HFFc6 (cell line): Measurements from ENCODE around the gene P2RX4. TPM values are rescaled to one million over a fixed set of nuclear protein-coding genes. Genes with fewer than 3 reads are reported as not detected.

ENCODE experiments used
- DNase-seq: peaks from one replicate; pipeline ENCODE4 v3.0.0-alpha.2; 2018
- H3K27ac Mint-ChIP-seq: 2 replicates; pipeline ENCODE4 v1.8.0; 2020; ENCODE audit warnings: mild to moderate bottlenecking, mixed read lengths
- H3K27me3 Mint-ChIP-seq: 2 replicates; pipeline ENCODE4 v1.8.0; 2021; ENCODE audit warnings: mild to moderate bottlenecking, moderate library complexity, mixed read lengths; ENCODE audit not compliant: insufficient read depth
- H3K36me3 Mint-ChIP-seq: 2 replicates; pipeline ENCODE4 v1.8.0; 2021; ENCODE audit warnings: low read depth, mixed read lengths
- H3K4me1 Mint-ChIP-seq: 2 replicates; pipeline ENCODE4 v1.8.0; 2020; ENCODE audit warnings: low read depth, mixed read lengths
- H3K4me3 Mint-ChIP-seq: 2 replicates; pipeline ENCODE4 v1.8.0; 2020; ENCODE audit warnings: mild to moderate bottlenecking, moderate library complexity, mixed read lengths
- H3K9me3 Mint-ChIP-seq: 2 replicates; pipeline ENCODE4 v1.8.0; 2020; ENCODE audit warnings: mild to moderate bottlenecking, mixed read lengths
- total RNA-seq, 6 experiments: library from RNA; stranded (reverse); fragmentation: NEBNext Ultra II Directional; extraction: Animal tissue kit (Norgen Biotek cat#: 25700); gene quantifications; 2 replicates in 1 of 6; 3 replicates in 5 of 6; pipeline ENCODE4 v1.2.3, GENCODE V29; 2021
- TF ChIP-seq, protein P1 (sequence below): fragments of 200-600 bp; sonication (generic); IDR thresholded peaks from 2 replicates; pipeline ENCODE4 v1.5.0; 2021; ENCODE audit warnings: antibody characterized with exemption, mild to moderate bottlenecking

Gene P2RX4
- total RNA-seq, 6 experiments from 2014 or later, result 7.7 to 13.0 (median 9.6) TPM

DNA sequence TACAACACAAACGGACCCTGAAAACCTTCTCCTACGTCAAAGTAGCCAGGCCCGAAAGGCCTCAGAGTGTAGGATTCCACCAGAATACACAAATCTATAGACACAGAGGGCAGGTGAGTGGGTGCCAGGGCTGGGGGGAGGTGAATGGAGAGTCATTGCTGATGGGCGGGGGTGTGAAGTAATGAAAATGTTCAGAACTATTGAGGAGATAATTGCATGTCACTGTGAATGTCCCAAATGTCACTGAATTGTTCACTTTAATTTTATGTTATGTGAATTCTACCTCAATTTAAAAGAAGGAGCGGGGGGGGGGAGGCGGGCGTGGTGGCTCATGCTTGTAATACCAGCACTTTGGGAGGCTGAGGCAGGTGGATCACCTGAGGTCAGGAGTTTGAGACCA, 36.0 kb downstream of the P2RX4 start:
- Mint-ChIP-seq H3K27ac (no peak overlapping the region), H3K36me3 (peaks cover 15% of the 10 kb centered on the region), H3K9me3 (no peaks in the 10 kb centered on the region), H3K27me3 (peaks cover 3% of the 10 kb centered on the region), H3K4me1 (no peaks in the 10 kb centered on the region), H3K4me3 (no peak overlapping the region)
- DNase-seq, result no peak
- TF ChIP-seq, protein P1, sequence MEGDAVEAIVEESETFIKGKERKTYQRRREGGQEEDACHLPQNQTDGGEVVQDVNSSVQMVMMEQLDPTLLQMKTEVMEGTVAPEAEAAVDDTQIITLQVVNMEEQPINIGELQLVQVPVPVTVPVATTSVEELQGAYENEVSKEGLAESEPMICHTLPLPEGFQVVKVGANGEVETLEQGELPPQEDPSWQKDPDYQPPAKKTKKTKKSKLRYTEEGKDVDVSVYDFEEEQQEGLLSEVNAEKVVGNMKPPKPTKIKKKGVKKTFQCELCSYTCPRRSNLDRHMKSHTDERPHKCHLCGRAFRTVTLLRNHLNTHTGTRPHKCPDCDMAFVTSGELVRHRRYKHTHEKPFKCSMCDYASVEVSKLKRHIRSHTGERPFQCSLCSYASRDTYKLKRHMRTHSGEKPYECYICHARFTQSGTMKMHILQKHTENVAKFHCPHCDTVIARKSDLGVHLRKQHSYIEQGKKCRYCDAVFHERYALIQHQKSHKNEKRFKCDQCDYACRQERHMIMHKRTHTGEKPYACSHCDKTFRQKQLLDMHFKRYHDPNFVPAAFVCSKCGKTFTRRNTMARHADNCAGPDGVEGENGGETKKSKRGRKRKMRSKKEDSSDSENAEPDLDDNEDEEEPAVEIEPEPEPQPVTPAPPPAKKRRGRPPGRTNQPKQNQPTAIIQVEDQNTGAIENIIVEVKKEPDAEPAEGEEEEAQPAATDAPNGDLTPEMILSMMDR, result no peak

GRCh38 chr12:121246893-121247557, 37.1 kb downstream of the P2RX4 start:
- H3K27ac Mint-ChIP-seq, result no peak overlapping the region
- peaks cover 15% of the 10 kb centered on the region for H3K36me3 Mint-ChIP-seq

DNA sequence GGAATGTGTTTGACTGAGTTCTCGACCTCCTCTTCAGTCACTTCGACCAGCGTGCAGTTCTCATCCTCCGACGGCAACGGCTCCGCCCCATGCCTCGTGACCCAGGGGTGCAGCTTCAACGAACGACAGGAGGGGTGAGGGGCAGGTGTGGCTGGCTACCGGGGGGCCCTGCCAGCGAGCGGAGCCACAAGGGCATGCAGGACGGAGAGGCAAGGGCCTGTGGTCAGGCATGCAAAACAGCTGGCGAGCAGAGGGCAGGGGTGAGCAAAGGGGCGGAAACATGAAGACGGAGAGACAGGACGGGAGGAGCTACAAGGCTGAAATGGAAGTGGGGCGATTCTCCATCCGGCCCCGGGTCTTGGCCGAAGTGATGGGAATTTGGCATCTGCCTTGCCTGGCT, 38.7 kb downstream of the P2RX4 start:
- H3K27ac Mint-ChIP-seq, result no peak overlapping the region
- peaks cover 3% of the 10 kb centered on the region for H3K27me3 Mint-ChIP-seq
- H3K4me3 Mint-ChIP-seq, result no peak overlapping the region
- peaks cover 22% of the 10 kb centered on the region for H3K36me3 Mint-ChIP-seq
- H3K4me1 Mint-ChIP-seq, result no peaks in the 10 kb centered on the region
- H3K9me3 Mint-ChIP-seq, result no peaks in the 10 kb centered on the region
- TF ChIP-seq, protein P1, result no peak
- DNase-seq, result no peak

More at GRCh38 chr12:121246893-121247557, 37.1 kb downstream of the P2RX4 start:
- Mint-ChIP-seq H3K9me3 (no peaks in the 10 kb centered on the region), H3K4me1 (no peaks in the 10 kb centered on the region), H3K4me3 (no peak overlapping the region), H3K27me3 (peaks cover 3% of the 10 kb centered on the region)
- TF ChIP-seq, protein P1, result no peak
- no peak for DNase-seq

GRCh38 chr12:121250359-121250758, 40.4 kb downstream of the P2RX4 start:
- Mint-ChIP-seq H3K27me3 (peaks cover 3% of the 10 kb centered on the region), H3K27ac (no peak overlapping the region), H3K9me3 (no peaks in the 10 kb centered on the region), H3K4me1 (no peaks in the 10 kb centered on the region), H3K36me3 (peaks cover 32% of the 10 kb centered on the region), H3K4me3 (no peak overlapping the region)
- TF ChIP-seq, protein P1, result no peak
- DNase-seq, result no peak

- DNase-seq, result no peak
- TF ChIP-seq, protein P1, result no peak
- Mint-ChIP-seq H3K4me1 (no peaks in the 10 kb centered on the region), H3K36me3 (peaks cover 37% of the 10 kb centered on the region), H3K4me3 (no peak overlapping the region), H3K27ac (no peak overlapping the region), H3K9me3 (no peaks in the 10 kb centered on the region), H3K27me3 (peaks cover 2% of the 10 kb centered on the region)
Measured at GRCh38 chr12:121251838-121252237, 41.9 kb downstream of the P2RX4 start.
